GM21576 (cell line): Measurements from ENCODE around the gene ACP7.
"Not testable (repeated sequence)": the region's sequence is repeated elsewhere in the genome, so short reads cannot be mapped to it uniquely, and the experiment has no call there.

ENCODE experiments used
- ATAC-seq: cut with Tn5 transposase; IDR thresholded peaks from one replicate; pipeline ENCODE4 v1.9.1; 2021; ENCODE audit warnings: mild to moderate bottlenecking, moderate library complexity; ENCODE audit not compliant: unreplicated experiment

ACP7 gene

GRCh38 chr19:39130337-39131254, 46.4 kb downstream of the ACP7 start:
- no peak for ATAC-seq

- ATAC-seq, result no peak
Observed at GRCh38 chr19:39131255-39131755, 47.1 kb downstream of the ACP7 start.

- ATAC-seq, result no peak
Observed at GRCh38 chr19:39132344-39132969, 48.3 kb downstream of the ACP7 start.

GRCh38 chr19:39133431-39134270, 49.5 kb downstream of the ACP7 start:
- no peak for ATAC-seq

GRCh38 chr19:39135701-39136100, 51.5 kb downstream of the ACP7 start:
- no peak for ATAC-seq

GRCh38 chr19:39136225-39136940, 52.2 kb downstream of the ACP7 start:
- ATAC-seq, result no peak

GRCh38 chr19:39137131-39137530, 53.0 kb downstream of the ACP7 start:
- no peak for ATAC-seq

- no peak for ATAC-seq
Observed at GRCh38 chr19:39138221-39139211, 54.3 kb downstream of the ACP7 start.

GRCh38 chr19:39139305-39139874, 55.2 kb downstream of the ACP7 start:
- ATAC-seq, result no peak

GRCh38 chr19:39139971-39140453, 55.8 kb downstream of the ACP7 start:
- ATAC-seq, result no peak

- ATAC-seq, result no peak
Observed at GRCh38 chr19:39140594-39140993, 56.4 kb downstream of the ACP7 start.

- no peak for ATAC-seq
Observed at GRCh38 chr19:39141929-39142328, 57.8 kb downstream of the ACP7 start.

- ATAC-seq, result no peak
Observed at GRCh38 chr19:39142630-39143029, 58.5 kb downstream of the ACP7 start.

GRCh38 chr19:39143757-39144289, 59.7 kb downstream of the ACP7 start:
- ATAC-seq, result not testable (repeated sequence)

- ATAC-seq, result no peak
Observed at GRCh38 chr19:39144290-39145071, 60.3 kb downstream of the ACP7 start.

- ATAC-seq, result no peak
Observed at GRCh38 chr19:39145180-39145953, 61.2 kb downstream of the ACP7 start.

- ATAC-seq, result no peak
Observed at GRCh38 chr19:39146091-39146490, 61.9 kb downstream of the ACP7 start.
